HepG2 (cell line): ENCODE results near the gene SCO1. TPM values are rescaled to one million over a fixed set of nuclear protein-coding genes. Genes with fewer than 3 reads are reported as not detected.

Experiments
- ATAC-seq: fragments of 200-7000 bp; cut with Tn5 transposase; 3 replicates; pipeline ENCODE4 v1.9.1; 2020; ENCODE audit warnings: mild to moderate bottlenecking, moderate library complexity
- BruUV-seq: library from RNA; stranded (reverse); fragments of 400-500 nt; replicated peaks from 2 replicates; lab custom pipeline; 2021; lab: Mats Ljungman, UMichigan
- CTCF ChIA-PET: fragments of 300-600 bp; formaldehyde crosslinking; extraction: SDS; loops from one replicate; lab custom pipeline; 2021; ENCODE audit warnings: low total read pairs, inconsistent platforms, low intra/inter-chr PET ratio; lab: Yijun Ruan, JAX
- POLR2A ChIA-PET: fragments of 350-600 bp; sonication (Branson Sonifier 250); formaldehyde crosslinking; loops from one replicate; lab custom pipeline; 2020; ENCODE audit warnings: antibody characterized with exemption, inconsistent platforms; lab: Yijun Ruan, JAX
- DNase-seq: peaks from one replicate; pipeline ENCODE4 v3.0.0-alpha.2; 2015; ENCODE audit warnings: low spot score
- FAIRE-seq: peaks from 3 replicates; lab custom pipeline; 2011; peaks lifted over from hg19 to GRCh38; lab: Jason Lieb, UNC
- H2AFZ ChIP-seq: one replicate; pipeline ENCODE4 v1.6.1; 2011; ENCODE audit warnings: low read length, inconsistent platforms
- H3K27ac ChIP-seq: fragments of 300-600 bp; 3 replicates; pipeline ENCODE4 v1.8.0; 2011; ENCODE audit warnings: mixed run types, mild to moderate bottlenecking, mixed read lengths, low read length, inconsistent platforms; ENCODE audit not compliant: insufficient read depth; ENCODE audit errors: extremely low read length
- H3K27me3 ChIP-seq, 2 experiments: fragments of 200-600 bp in 1 of 2; 2 replicates in 1 of 2; 3 replicates in 1 of 2; pipeline versions ENCODE4 v1.6.0 to v1.8.0; 2011; ENCODE audit warnings: low read length in 2 of 2, mild to moderate bottlenecking in 2 of 2, moderate library complexity in 2 of 2, inconsistent platforms in 1 of 2; ENCODE audit not compliant: insufficient read depth in 2 of 2, control insufficient read depth in 1 of 2
- H3K36me3 ChIP-seq, 2 experiments: fragments of 200-600 bp in 1 of 2; replicated peaks in 1 of 2; 2 replicates in 1 of 2; 3 replicates in 1 of 2; pipeline versions ENCODE4 v1.5.1 to v1.8.0; 2011; ENCODE audit warnings: low read length in 2 of 2, inconsistent platforms in 1 of 2; ENCODE audit not compliant: insufficient read depth in 2 of 2, control insufficient read depth in 1 of 2
- H3K4me1 ChIP-seq: 2 replicates; pipeline ENCODE4 v1.5.1; 2012; ENCODE audit warnings: low read length, inconsistent platforms; ENCODE audit not compliant: insufficient read depth
- H3K4me2 ChIP-seq: 2 replicates; pipeline ENCODE4 v1.6.0; 2011; ENCODE audit warnings: low read depth, low read length, inconsistent platforms
- H3K4me3 ChIP-seq, 3 experiments: fragments of 200-600 bp in 1 of 3; sonication (generic), shearing (Covaris generic) in 1 of 3; replicated peaks in 1 of 3; 2 replicates each; pipeline ENCODE4 v1.5.1; 2011 to 2016; ENCODE audit warnings: low read length in 3 of 3, inconsistent platforms in 2 of 3, low read depth in 2 of 3, mild to moderate bottlenecking in 2 of 3, control low read depth in 1 of 3, mixed read lengths in 1 of 3; ENCODE audit not compliant: insufficient read depth in 1 of 3
- H3K79me2 ChIP-seq: one replicate; pipeline ENCODE4 v1.6.1; 2011; ENCODE audit warnings: low read length, inconsistent platforms; ENCODE audit not compliant: insufficient read depth
- H3K9ac ChIP-seq: 2 replicates; pipeline ENCODE4 v1.6.0; 2011; ENCODE audit warnings: mild to moderate bottlenecking, low read depth, low read length, inconsistent platforms; ENCODE audit not compliant: insufficient read depth
- H3K9me3 ChIP-seq: 2 replicates; pipeline ENCODE4 v1.5.1; 2012; ENCODE audit warnings: mild to moderate bottlenecking, low read length
- H4K20me1 ChIP-seq: 2 replicates; pipeline ENCODE4 v1.6.0; 2011; ENCODE audit warnings: inconsistent platforms, mild to moderate bottlenecking, low read length, moderate library complexity; ENCODE audit not compliant: insufficient read depth
- CENPX ChIP-seq: sonication (generic); formaldehyde crosslinking; IDR thresholded peaks from 2 replicates; pipeline ENCODE4 v1.9.0; 2021; ENCODE audit warnings: mild to moderate bottlenecking, missing genetic modification reagents, moderate library complexity
- GTF2F1 ChIP-seq: fragments of 150-350 bp; IDR thresholded peaks from 2 replicates; pipeline ENCODE4 v1.6.1; 2014; ENCODE audit warnings: low read length
- ZMYM2 ChIP-seq: sonication (generic); formaldehyde crosslinking; IDR thresholded peaks from 2 replicates; pipeline ENCODE4 v1.8.0; 2022; ENCODE audit warnings: mild to moderate bottlenecking, missing genetic modification reagents
- ZNF557 ChIP-seq: sonication (generic); formaldehyde crosslinking; IDR thresholded peaks from 2 replicates; pipeline ENCODE4 v1.4.0; 2020; ENCODE audit warnings: missing genetic modification reagents
- ZNF879 ChIP-seq: sonication (generic); formaldehyde crosslinking; IDR thresholded peaks from 2 replicates; pipeline ENCODE4 v1.8.1; 2023; ENCODE audit warnings: missing genetic modification reagents
- ZSCAN9 ChIP-seq: IDR thresholded peaks from 2 replicates; pipeline ENCODE4 v1.6.1; 2016; ENCODE audit warnings: borderline replicate concordance
- WGBS: methylation state at CpG from one replicate; pipeline ENCODE4 v1.1.6; 2017; ENCODE audit warnings: low lambda C conversion rate; 5-methylcytosine and 5-hydroxymethylcytosine counted together
- in situ Hi-C: cut with HindIII; loops from 2 replicates; pipeline ENCODE4 v1.10.0; 2017; ENCODE audit warnings: low pct_unique_long_range_greater_than_20kb; ENCODE audit not compliant: extremely low pct_ligation_motif_present
- intact Hi-C: fragments of 100-400 bp; cut with micrococcal nuclease; formaldehyde crosslinking; loops from one replicate; pipeline ENCODE4 v1.10.0; 2022; ENCODE audit not compliant: unreplicated experiment
- polyA plus RNA-seq, 8 experiments: library from polyadenylated mRNA; depleted of rRNA in 3 of 8; stranded (reverse) in 7 of 8; unstranded in 1 of 8; fragments of >200 nt; fragmentation: Illumina TruSeq in 4 of 8; extraction: Trizol in 4 of 8; gene quantifications; 2 replicates each; pipeline versions ENCODE4 v1.2.1 to v1.2.3, GENCODE V29; 2011 to 2016; ENCODE audit warnings: low read depth in 4 of 8, missing spikeins in 1 of 8, mixed read lengths in 1 of 8; ENCODE audit not compliant: insufficient read depth in 1 of 8
- total RNA-seq, 5 experiments: library from RNA; depleted of rRNA; stranded (reverse); fragments of >200 nt; fragmentation: Illumina TruSeq; extraction: Trizol; gene quantifications; 2 replicates each; pipeline ENCODE4 v1.2.3, GENCODE V29; 2016; ENCODE audit warnings: low read depth in 1 of 5
- TF ChIP-seq, protein P1 (sequence below): sonication (generic); formaldehyde crosslinking; IDR thresholded peaks from 2 replicates; pipeline ENCODE4 v1.8.1; 2023; ENCODE audit warnings: missing genetic modification reagents, mild to moderate bottlenecking, borderline replicate concordance
- TF ChIP-seq, protein P2 (sequence below): sonication (generic); formaldehyde crosslinking; IDR thresholded peaks from 2 replicates; pipeline ENCODE4 v1.4.0; 2020; ENCODE audit warnings: missing genetic modification reagents
- TF ChIP-seq, protein P3 (sequence below): sonication (generic); formaldehyde crosslinking; IDR thresholded peaks from 2 replicates; pipeline ENCODE4 v1.5.1; 2020; ENCODE audit warnings: missing genetic modification reagents, mild to moderate bottlenecking, borderline replicate concordance

The SCO1 gene
- total and polyA plus RNA-seq, 2 of the 13 experiments (the other 11 are each of a cell fraction or from before 2014, with no cell fraction given), result 11.4 to 50.3 TPM

DNA sequence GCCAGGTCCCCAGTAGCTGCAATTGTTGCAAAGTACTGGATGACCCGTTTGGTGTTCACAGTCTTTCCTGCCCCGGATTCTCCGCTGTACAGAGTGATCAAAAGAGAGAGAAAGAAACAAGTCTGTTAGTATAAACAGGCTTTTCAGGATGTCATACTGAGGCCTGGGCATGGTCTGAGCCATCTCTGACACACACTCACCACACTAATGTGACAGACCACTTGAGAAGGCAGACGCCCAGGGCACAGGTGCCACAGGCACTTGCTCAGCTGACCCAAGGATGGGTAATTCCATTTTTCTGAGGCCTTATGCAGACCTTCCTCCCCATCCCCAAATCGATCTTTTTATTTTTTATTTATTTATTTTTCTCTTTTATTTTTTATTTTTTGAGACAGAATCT, 47.7 kb downstream of the SCO1 start:
- in situ Hi-C loops, result loop anchor here (5.0 kb wide), 1 partner anchor 198 kb away; no protein-coding TSS in a partner anchor
- POLR2A ChIA-PET, result no interaction called here

More for the DNA sequence above, 47.7 kb downstream of the SCO1 start:
- Histone ChIP-seq H2AFZ (no peak overlapping the region), H3K27me3 (no peaks in the 10 kb centered on the region), H3K9ac (no peak overlapping the region), H3K4me2 (no peak overlapping the region), H3K27ac (no peak overlapping the region), H3K4me3 (no peak overlapping the region), H3K4me1 (no peaks in the 10 kb centered on the region), H3K9me3 (no peaks in the 10 kb centered on the region), H4K20me1 (no peaks in the 10 kb centered on the region), H3K36me3 (peaks cover 0 to 2% of the 10 kb centered on the region in 2 experiments; a peak in 2 of 5 replicates)
- CTCF ChIA-PET, result no interaction called here
- intact Hi-C loops, result no loop called here
- no TSS peak for BruUV-seq
- FAIRE-seq (no peak), DNase-seq (no peak)
- WGBS, result 72% methylated on average over 5 of the region's 5 CpGs
- TF ChIP-seq GTF2F1, result no peak
- TF ChIP-seq ZNF879 (CRISPR knock-in tag), result no peak
- TF ChIP-seq ZSCAN9, result no peak
- TF ChIP-seq, protein P1, sequence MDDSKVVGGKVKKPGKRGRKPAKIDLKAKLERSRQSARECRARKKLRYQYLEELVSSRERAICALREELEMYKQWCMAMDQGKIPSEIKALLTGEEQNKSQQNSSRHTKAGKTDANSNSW (CRISPR knock-in tag), result no peak
- TF ChIP-seq, protein P2, sequence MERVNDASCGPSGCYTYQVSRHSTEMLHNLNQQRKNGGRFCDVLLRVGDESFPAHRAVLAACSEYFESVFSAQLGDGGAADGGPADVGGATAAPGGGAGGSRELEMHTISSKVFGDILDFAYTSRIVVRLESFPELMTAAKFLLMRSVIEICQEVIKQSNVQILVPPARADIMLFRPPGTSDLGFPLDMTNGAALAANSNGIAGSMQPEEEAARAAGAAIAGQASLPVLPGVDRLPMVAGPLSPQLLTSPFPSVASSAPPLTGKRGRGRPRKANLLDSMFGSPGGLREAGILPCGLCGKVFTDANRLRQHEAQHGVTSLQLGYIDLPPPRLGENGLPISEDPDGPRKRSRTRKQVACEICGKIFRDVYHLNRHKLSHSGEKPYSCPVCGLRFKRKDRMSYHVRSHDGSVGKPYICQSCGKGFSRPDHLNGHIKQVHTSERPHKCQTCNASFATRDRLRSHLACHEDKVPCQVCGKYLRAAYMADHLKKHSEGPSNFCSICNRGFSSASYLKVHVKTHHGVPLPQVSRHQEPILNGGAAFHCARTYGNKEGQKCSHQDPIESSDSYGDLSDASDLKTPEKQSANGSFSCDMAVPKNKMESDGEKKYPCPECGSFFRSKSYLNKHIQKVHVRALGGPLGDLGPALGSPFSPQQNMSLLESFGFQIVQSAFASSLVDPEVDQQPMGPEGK (CRISPR knock-in tag), result no peak
- no peak for TF ChIP-seq ZMYM2 (CRISPR knock-in tag)
- TF ChIP-seq CENPX, result no peak
- TF ChIP-seq ZNF557, result no peak
- TF ChIP-seq, protein P3, sequence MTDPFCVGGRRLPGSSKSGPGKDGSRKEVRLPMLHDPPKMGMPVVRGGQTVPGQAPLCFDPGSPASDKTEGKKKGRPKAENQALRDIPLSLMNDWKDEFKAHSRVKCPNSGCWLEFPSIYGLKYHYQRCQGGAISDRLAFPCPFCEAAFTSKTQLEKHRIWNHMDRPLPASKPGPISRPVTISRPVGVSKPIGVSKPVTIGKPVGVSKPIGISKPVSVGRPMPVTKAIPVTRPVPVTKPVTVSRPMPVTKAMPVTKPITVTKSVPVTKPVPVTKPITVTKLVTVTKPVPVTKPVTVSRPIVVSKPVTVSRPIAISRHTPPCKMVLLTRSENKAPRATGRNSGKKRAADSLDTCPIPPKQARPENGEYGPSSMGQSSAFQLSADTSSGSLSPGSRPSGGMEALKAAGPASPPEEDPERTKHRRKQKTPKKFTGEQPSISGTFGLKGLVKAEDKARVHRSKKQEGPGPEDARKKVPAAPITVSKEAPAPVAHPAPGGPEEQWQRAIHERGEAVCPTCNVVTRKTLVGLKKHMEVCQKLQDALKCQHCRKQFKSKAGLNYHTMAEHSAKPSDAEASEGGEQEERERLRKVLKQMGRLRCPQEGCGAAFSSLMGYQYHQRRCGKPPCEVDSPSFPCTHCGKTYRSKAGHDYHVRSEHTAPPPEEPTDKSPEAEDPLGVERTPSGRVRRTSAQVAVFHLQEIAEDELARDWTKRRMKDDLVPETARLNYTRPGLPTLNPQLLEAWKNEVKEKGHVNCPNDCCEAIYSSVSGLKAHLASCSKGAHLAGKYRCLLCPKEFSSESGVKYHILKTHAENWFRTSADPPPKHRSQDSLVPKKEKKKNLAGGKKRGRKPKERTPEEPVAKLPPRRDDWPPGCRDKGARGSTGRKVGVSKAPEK (CRISPR knock-in tag), result no peak
- TF ChIP-seq, all 625 proteins: peak for 0
- H3K79me2 ChIP-seq, result no peaks in the 10 kb centered on the region
- no peak for ATAC-seq
